ENCODE measurements around the gene VSTM4. TPM values are rescaled to one million over a fixed set of nuclear protein-coding genes. Genes with fewer than 3 reads are reported as not detected.

VSTM4 gene
- total and polyA plus RNA-seq, 2 of the 4 experiments (the other 2 are of a cell fraction), result 2.4 to 2.9 TPM

DNA sequence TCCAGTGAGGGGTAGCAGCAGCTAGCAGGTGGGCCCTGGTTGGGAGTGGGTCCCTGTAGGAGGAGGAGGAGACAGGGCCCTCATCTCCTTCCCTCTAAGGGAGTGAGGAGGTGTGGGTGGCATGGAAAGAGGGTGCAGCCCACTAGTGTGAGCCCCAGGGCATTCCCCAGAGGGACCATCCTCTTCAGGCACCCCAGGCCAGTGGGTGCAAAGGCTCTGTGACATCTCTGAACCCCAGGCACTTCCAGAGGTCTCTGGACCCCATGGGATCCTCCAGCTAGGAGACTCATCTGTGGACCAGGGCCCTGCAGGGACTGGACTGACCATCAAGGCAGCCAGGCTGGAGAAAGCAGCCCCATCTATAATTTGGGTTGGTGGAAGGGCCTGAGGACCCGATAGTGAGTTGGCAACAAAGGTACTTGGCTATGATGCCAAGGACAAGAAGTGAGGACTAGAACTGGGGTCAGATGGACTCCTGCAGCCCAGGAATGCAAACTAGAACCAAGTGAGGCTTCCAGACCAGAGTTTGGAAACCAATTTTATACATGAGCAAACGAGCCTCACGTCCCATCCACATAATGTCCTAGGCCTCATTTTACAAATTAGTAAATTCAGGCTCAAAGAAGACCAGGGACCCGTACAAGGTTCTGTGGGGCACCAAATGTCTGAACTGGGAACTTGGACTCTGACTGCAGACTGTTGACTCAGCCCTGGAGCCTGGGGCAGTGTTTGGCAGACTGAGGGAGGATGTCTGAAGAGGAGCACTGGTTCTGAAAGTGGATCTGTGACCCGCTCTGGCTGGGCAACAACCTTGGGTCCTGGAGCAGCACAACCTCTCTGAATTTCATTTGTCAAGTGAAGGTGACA lies 1.4 kb upstream of the VSTM4 start (continued):
- TF ChIP-seq, protein P1, sequence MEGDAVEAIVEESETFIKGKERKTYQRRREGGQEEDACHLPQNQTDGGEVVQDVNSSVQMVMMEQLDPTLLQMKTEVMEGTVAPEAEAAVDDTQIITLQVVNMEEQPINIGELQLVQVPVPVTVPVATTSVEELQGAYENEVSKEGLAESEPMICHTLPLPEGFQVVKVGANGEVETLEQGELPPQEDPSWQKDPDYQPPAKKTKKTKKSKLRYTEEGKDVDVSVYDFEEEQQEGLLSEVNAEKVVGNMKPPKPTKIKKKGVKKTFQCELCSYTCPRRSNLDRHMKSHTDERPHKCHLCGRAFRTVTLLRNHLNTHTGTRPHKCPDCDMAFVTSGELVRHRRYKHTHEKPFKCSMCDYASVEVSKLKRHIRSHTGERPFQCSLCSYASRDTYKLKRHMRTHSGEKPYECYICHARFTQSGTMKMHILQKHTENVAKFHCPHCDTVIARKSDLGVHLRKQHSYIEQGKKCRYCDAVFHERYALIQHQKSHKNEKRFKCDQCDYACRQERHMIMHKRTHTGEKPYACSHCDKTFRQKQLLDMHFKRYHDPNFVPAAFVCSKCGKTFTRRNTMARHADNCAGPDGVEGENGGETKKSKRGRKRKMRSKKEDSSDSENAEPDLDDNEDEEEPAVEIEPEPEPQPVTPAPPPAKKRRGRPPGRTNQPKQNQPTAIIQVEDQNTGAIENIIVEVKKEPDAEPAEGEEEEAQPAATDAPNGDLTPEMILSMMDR (conservative IDR thresholded peaks at IDR 0.05; ENCODE audit: low read depth, low read length), result no peak
